ENCODE measurements around the gene PTPRT.
"Not testable (repeated sequence)": the region's sequence is repeated elsewhere in the genome, so short reads cannot be mapped to it uniquely, and the experiment has no call there.

The PTPRT gene

GRCh38 chr20:42910808-42911207 lies 278.9 kb downstream of the PTPRT start:
- DNase-seq (ENCODE audit: low spot score), result not testable (repeated sequence)

- no peak for DNase-seq (ENCODE audit: low spot score)
Observed at GRCh38 chr20:42907730-42908129, 282.0 kb downstream of the PTPRT start.

DNA sequence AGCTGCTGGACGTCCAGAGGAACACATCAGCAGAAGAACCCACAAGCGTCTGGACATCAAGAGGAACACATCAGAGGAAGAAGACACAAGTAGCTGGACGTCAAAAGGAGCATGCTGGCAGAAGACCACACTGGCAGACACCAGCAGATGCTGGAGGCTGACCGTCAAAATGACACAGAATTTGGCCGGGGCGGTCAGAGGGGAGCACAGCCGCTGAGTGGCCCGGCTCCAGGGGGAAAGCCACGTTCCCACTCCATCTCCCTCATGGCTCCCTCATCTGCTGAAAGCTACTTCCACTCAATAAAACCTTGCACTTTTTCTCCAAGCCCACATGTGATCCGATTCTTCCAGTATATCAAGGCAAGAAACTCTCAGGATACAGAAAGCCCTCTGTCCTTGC lies 283.6 kb downstream of the PTPRT start:
- DNase-seq (ENCODE audit: low spot score), result no peak

- no peak for DNase-seq (ENCODE audit: low spot score)
Observed at GRCh38 chr20:42902509-42902908, 287.2 kb downstream of the PTPRT start.

DNA sequence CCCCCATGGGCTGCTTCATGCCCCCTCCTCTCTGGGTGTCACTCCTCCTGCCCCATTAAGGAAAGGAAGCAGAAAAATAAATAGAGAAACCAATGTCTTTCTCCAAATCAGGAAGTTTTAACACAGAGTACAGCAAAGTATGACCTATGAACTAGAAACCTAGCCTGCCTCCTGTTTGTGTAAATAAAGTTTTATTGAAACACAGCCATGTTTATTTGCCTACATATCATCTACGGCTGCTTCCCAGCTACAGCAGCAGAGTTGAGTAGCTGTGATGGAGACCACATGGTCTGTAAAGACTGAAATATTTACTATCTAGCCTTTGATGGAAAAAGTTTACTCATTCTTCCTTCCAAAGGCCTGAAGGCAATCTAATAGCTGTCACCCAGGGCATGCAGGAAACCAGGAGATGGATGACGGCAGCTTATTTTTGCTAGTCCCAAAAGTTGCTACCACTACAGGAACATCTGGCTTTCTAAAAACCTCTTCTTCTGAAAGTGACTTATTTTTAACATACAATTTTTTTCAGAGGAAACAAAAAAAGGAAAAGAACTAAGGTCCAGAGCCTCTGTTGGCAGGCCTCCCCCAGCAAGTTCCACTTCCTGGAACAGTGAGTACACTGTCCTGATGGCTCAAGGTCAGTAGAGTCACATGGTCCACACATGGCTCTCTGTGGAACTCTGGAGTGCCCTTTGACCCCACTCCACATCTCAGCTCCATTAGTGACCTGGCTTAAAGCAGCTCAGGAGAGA lies 287.8 kb downstream of the PTPRT start:
- no peak for DNase-seq (ENCODE audit: low spot score)

- not testable (repeated sequence) for DNase-seq (ENCODE audit: low spot score)
Observed at GRCh38 chr20:42900764-42901163, 288.9 kb downstream of the PTPRT start.

DNA sequence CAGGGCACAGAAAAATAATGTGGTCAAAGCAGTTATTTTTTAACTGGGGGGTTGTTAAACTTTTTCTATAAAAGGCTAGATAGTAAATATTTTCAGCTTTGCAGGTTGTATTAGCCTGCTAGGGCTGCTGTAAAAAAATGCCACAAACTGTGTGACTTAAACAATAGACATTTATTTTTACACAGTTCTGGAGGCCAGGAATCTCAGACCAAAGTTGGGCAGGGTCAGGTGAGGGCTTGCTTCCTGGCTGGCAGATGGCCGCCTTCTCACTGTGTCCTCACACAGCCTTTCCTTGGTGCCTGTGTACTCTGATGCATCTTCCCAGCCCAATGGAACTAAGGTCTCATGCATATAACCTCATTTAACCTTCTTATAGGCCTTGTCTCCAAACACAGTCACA lies 294.7 kb downstream of the PTPRT start:
- DNase-seq (ENCODE audit: low spot score), result no peak

DNA sequence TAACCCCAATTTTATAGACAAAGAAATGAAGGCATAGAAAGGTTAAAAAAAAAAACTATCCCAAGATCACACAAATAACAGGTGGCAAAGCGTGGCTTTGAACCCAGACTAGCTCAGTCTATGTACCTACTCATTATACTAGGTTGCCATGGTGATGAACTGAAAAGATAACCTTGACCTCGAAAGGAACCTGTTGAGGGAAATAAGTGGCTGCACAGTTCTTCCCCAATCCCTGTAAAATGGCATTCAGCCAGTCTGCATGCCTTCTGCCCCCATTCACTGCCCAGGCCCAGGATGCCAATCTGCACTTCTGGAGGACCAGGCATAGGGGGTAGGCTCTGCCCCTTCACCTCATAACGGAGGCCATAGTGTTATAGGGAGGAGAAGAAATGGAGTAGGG lies 295.2 kb downstream of the PTPRT start:
- no peak for DNase-seq (ENCODE audit: low spot score)

DNA sequence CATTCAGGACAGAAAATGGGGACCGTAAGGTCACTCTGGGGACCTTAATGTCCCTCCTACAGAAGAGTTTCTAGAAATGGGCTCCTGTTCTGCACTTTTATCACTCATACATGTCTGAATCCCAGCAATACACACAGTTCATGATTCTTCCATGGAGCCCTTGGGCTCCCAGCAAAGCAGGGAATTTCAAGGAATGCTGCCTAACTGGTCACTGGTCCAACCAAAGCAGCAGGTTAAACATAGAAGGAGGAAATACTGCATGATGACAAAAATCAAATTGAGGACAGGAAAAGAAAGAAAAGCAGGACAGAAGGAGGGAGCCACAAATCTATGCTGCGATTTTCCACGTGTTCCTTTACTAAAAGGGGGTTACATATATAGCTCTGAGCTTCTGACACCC lies 300.2 kb downstream of the PTPRT start:
- no peak for DNase-seq (ENCODE audit: low spot score)

DNA sequence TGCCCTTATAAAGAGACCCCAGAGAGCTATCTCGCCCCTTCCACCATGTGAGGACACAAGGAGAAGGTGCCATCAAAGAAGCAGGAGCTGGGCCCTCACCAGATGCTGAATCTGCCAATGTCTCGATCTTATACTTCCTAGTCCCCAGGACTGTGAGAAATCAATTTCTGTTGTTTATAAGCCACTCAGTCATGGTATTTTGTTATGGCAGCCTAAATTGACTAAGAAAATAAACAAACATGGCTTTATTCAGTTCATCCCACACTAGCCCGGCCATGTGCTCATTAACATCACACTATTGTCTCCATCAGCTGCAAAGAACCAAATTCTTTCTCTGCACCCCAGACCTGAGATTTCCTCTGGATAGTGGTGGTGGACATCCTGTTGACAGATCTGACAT lies 302.4 kb downstream of the PTPRT start:
- DNase-seq (ENCODE audit: low spot score), result no peak

DNA sequence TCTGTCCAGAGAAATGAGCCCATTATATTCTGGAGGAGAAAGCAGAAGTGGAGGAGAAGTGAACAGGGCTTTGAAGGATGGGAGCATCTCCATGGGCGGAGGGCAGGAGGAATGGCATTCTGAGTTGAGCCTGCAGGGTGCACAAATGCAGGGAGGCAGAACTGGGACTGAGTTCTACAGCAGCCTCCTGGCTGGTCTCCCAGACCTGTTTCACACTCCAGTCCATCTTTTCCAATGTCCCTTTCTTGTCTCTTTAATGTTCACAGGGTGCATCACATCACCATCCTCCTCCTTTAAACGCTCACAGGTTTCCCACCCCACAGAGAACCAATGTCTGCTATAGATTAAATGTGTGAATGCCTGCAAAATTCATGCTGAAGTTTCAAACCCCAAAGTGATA lies 302.9 kb downstream of the PTPRT start:
- DNase-seq (ENCODE audit: low spot score), result no peak

GRCh38 chr20:42886046-42886445 lies 303.7 kb downstream of the PTPRT start:
- no peak for DNase-seq (ENCODE audit: low spot score)

DNA sequence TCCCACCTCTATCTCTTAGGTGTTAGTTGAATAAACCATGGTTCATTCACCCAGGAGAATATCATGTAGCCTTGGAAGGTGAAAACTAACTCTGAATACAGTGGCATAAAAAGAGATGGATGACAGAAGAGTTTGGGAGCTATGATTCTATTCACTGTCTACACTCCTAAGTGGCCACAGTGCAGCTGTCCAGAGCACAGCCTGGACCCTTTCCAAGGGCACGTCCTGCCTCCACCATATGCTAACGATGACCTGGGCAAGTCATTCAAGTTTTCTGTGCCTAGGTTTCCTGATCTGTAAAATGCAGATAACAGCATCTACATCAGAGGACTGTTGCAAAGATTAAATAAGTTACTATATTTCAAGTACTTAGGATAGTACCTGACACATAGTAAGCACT lies 314.1 kb downstream of the PTPRT start:
- no peak for DNase-seq (ENCODE audit: low spot score)

GRCh38 chr20:42873259-42873658 lies 316.4 kb downstream of the PTPRT start:
- DNase-seq (ENCODE audit: low spot score), result no peak

DNA sequence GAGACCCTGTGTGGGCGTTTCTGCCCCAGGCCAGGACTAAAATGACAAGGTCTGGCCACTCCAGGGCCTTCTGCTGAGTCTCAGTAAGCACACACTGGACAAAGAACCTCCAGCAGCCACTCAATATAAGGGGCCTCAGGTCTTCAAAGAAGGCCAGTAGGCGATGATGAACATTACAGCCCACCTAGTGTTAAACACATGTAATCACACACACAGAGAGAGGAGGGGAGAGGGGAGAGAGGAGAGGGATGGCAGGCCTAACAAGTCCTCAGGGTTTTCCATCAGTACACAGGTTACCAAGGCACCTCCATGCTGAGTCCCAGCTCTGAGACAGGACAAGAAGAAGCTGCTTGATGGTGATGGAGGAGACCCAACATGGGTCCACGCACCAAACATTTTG lies 325.6 kb downstream of the PTPRT start:
- no peak for DNase-seq (ENCODE audit: low spot score)

- DNase-seq (ENCODE audit: low spot score), result no peak
Observed at GRCh38 chr20:42862446-42862845, 327.3 kb downstream of the PTPRT start.

DNA sequence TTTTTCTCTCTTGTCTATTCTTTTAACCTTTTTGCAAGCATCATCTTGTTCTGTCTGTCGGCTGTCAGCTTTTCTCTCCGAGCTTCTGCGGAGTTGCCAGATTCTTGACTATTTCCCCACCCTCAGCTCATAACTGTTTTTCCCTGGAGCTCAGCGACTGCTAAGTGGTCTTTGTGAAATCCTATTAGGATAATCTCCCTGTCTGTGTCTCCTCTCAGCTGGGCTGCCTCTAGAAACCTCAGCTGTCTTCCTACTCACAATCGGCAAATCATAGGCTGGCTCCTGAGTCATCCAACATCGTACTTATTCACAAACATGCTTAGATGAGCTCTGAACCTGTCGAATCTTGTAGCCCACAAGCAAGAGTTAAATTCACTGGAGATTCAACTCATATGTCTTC lies 332.3 kb downstream of the PTPRT start:
- no peak for DNase-seq (ENCODE audit: low spot score)

- no peak for DNase-seq (ENCODE audit: low spot score)
Observed at GRCh38 chr20:42855896-42856295, 333.8 kb downstream of the PTPRT start.

DNA sequence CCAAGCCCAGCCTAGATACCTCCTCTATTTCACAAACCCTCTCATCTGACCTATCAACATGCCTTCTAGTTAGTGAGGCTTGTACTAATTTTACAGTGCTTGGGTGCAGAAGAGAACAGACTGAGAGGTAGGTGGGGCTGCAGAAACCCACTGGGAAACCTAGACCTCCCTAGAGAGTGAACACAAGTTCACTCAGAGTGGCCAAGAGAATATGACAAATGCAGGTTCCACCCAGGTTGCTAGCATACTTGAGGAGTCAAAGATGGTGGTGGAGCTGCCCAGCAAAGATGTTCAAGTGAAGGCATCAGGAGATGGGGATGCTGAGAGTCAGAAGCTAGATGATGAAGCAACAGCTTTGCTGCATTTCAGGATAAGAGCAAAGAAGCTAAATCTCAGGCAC lies 337.0 kb downstream of the PTPRT start:
- no peak for DNase-seq (ENCODE audit: low spot score)

DNA sequence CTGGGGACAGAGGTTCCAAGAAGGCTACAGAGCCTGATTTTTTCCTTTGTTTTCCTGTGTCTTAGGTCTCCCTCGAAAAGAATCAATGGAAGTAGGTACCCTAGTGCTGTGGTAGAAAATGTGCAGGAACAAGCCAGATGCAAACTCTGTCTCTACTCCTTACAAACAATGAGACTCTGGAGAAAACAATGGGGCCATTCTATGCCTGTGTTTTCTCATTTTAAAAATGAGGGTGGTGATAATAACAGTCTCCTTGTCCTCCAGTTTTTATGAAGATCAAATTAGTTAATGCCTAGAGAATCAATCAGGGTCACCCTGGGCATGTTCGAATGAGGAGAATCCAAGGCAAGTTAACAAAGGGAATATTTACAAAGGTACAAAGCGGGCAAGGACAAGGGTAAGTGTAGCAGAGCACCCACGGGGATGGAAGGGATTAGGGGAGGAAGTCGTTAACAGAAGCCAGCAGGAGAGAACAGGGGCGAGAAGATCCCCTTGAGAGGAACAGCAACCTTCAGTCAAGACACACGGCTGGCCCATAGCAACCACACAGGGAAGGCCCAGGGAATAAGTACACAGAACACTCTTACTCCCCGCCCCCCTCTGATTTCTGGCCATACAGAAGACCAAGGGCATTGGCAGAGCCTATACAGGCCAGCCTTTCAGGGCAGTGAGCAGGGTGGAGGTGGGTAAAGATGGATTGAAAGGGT lies 342.8 kb downstream of the PTPRT start:
- DNase-seq (ENCODE audit: low spot score), result no peak

DNA sequence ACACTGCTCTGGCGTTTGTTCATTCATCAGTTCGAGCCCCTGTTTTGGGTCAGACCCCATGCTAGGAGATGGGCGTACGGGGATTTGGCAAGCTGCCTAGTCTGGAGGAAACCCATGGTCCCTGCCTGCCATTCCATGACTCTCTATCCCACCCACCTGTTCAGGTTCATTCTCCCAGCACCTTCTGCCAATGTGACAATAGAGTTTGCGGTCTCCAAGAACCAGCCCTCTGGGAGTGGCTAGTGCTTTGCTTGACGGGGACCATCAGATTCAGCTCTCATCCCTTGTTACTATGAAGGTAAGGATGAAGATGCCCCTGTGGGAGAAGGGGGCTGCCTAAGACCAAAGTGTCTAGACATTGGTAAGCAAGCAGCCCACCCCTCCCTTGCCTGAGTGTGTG lies 345.0 kb downstream of the PTPRT start:
- DNase-seq (ENCODE audit: low spot score), result no peak

DNA sequence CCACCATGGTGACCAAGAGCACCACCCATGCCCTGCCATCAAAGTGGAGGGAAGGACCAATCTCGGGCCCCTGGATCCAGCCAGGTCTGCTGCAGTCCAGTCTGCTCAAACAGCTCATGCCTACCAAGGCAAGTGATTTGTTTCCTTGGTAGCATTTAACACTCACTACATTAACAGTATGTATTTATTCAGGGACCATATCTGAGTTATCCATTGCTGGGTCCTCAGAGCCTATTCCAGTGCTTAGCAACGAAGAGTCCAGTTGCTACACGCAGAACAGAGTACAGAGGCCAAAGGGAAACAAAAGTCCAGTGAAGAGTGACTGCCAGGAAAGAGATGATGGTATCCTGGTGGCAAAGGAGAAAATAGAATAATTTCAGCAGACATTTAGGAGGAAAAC lies 352.2 kb downstream of the PTPRT start:
- no peak for DNase-seq (ENCODE audit: low spot score)

DNA sequence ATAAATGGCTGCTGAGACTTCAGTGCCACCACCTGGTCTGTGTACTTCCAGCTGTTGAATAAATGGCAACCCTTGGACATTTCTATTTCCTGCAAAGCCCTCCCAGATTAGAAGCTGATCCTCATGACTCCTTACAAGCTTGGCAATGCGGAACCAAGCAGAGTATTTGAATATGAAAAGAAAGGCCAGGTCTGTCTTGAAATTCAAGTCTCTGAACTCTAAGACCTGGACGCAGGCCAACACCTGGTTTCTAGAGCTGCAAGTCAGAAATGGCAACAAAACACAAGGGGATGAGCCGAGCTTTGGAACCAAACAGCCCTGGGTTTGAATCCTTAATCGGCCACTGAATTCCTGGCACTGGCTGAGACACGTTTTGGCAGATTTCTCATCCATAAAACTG lies 353.4 kb downstream of the PTPRT start:
- peak; percentile 2 for DNase-seq (ENCODE audit: low spot score)

- no peak for DNase-seq (ENCODE audit: low spot score)
Observed at GRCh38 chr20:42807876-42808275, 381.8 kb downstream of the PTPRT start.

Data from cerebellar cortex (tissue), 1 donor.